ENCODE results near the gene ZNF554. TPM values are rescaled to one million over a fixed set of nuclear protein-coding genes. Genes with fewer than 3 reads are reported as not detected.
A peak's percentile ranks its signal among the peaks of the same experiment; 100 is the strongest.

ZNF554 gene
- total RNA-seq, 1 experiment from 2014 or later: 5.9 TPM

DNA sequence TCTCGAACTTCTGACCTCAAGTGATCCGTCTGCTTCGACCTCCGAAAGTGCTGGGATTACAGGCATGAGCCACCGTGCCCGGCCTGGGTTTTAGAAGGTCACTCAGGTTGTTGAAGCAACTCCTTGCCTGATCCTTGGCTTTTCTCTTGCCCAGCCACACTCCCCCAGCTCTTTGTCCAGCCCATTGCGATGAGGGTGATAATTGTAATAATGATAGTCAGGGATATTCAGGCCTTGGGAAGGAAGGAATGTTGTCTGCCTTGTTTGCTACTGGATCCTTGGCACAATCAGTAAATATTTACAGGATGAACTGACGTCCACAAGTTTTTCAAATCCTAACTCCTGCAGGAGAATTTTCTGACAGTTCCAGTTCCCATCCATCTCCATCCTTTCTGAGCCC lies 32.6 kb upstream of the ZNF554 start:
- Histone ChIP-seq H3K23me2 (ENCODE audit: insufficient read length, low read depth, low read length, poor library complexity, severe bottlenecking) (peaks cover 11% of the 10 kb centered on the region), H3K27ac (ENCODE audit: insufficient read length, low read depth, low read length) (no peak overlapping the region), H3K4ac (ENCODE audit: low read depth, low read length) (no peak overlapping the region), H3K27me3 (ENCODE audit: insufficient read depth, low read length) (no peaks in the 10 kb centered on the region), H3K9ac (ENCODE audit: extremely low read depth, insufficient read length, low read length) (no peak overlapping the region), H3K23ac (ENCODE audit: insufficient read length, low read depth, low read length) (no peak overlapping the region), H4K20me1 (ENCODE audit: control insufficient read depth, insufficient read depth, insufficient read length) (no peaks in the 10 kb centered on the region), H2BK15ac (ENCODE audit: low read depth, low read length) (no peak overlapping the region), H2AFZ (ENCODE audit: low read length) (no peak overlapping the region), H4K5ac (ENCODE audit: insufficient read length, low read depth, low read length) (no peak overlapping the region), H2BK12ac (ENCODE audit: insufficient read length, low read depth, low read length) (no peak overlapping the region), H3K4me2 (ENCODE audit: insufficient read depth, insufficient read length, low read length) (no peak overlapping the region), H4K91ac (ENCODE audit: insufficient read length, low read depth, low read length) (no peak overlapping the region), H2AK5ac (ENCODE audit: insufficient read length, low read length) (no peak overlapping the region), H2BK20ac (ENCODE audit: low read depth, low read length, poor library complexity, severe bottlenecking) (no peak overlapping the region), H3T11ph (ENCODE audit: low read length) (no peak overlapping the region), H3K14ac (ENCODE audit: insufficient read depth, low read length) (no peak overlapping the region), H2BK5ac (ENCODE audit: insufficient read length, low read length) (no peak overlapping the region), H4K8ac (replicated peaks; ENCODE audit: insufficient read length, low read depth, low read length) (no peak overlapping the region), H3K9me3 (ENCODE audit: control insufficient read depth, low read depth, low read length) (no peaks in the 10 kb centered on the region), H3K18ac (ENCODE audit: insufficient read length, low read depth, low read length) (no peak overlapping the region), H2BK120ac (ENCODE audit: low read depth, low read length, poor library complexity, severe bottlenecking) (no peak overlapping the region), H3K79me1 (ENCODE audit: insufficient read depth, low read depth, low read length, poor library complexity, severe bottlenecking) (peaks cover 13% of the 10 kb centered on the region), H3K56ac (ENCODE audit: insufficient read length, low read depth, low read length) (no peak overlapping the region), H3K79me2 (ENCODE audit: insufficient read depth, low read length) (peaks cover 21% of the 10 kb centered on the region), H3K4me1 (ENCODE audit: insufficient read depth, low read length) (no peaks in the 10 kb centered on the region)
- peaks cover 10 to 23% of the 10 kb centered on the region in 2 experiments for H3K4me1 Mint-ChIP-seq
- H3K36me3 Mint-ChIP-seq (ENCODE audit: insufficient read depth in 1 of 3, low read depth in 3 of 3): peaks cover 24 to 46% (median 42%) of the 10 kb centered on the region in 3 experiments
- H3K9me3 Mint-ChIP-seq: peaks cover 0 to 4% of the 10 kb centered on the region in 2 experiments; a peak in 1 of 5 replicates
- H3K4me3 Mint-ChIP-seq: peak overlapping the region; percentile 85 to 95
- no CpG with 5 or more reads among the region's 8 CpGs for WGBS (ENCODE audit: extremely low coverage, insufficient read length, low lambda C conversion rate)
- no peak for TF ChIP-seq CTCF (conservative IDR thresholded peaks at IDR 0.05)
- DNase-seq: no peak
- H3K27ac Mint-ChIP-seq: no peak overlapping the region
- no peaks in the 10 kb centered on the region; the same call in 1 of the 2 replicates for H3K27me3 Mint-ChIP-seq (ENCODE audit: low read depth)
